ENCODE measurements around the gene RGS19.

RGS19 gene

DNA sequence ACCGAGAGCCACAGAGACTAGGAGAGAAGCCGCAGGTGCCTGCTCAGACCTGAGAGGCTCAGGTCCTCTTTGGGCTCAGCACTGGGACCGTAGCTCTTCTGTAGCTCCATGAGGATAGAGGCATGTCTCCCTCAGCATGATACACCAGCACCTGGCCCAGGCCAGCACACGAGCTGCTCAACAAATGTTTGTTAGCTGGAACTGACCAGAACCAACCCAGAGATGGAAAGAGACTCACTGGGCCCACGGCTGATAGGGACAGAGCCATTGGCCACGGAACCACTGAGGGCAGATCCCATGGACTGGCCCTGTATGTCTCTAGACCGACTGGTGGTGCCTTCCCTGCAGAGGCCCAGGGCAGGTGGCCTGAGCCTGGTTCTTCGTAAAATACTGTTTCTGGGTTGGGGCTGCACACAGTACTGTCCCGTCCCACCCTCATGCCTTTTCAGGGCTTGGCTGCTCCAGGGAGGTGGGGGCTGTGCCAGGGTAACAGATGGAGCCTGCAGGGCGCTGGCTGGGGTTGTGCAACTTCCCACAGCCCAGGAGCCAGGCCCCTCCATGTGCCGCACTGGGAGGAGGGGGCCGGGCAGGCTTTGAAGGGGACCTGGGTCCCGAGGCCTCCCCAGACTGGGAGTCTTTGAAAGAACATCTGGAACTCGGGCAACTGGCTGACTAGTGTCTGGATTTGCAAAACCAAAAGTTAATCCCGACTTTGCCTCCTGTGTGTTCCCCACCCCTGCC lies 38.1 kb downstream of the RGS19 start:
- no peak for DNase-seq (ENCODE audit: low read depth)
- no peak overlapping the region for H3K4me3 ChIP-seq (ENCODE audit: low read depth, low read length)

DNA sequence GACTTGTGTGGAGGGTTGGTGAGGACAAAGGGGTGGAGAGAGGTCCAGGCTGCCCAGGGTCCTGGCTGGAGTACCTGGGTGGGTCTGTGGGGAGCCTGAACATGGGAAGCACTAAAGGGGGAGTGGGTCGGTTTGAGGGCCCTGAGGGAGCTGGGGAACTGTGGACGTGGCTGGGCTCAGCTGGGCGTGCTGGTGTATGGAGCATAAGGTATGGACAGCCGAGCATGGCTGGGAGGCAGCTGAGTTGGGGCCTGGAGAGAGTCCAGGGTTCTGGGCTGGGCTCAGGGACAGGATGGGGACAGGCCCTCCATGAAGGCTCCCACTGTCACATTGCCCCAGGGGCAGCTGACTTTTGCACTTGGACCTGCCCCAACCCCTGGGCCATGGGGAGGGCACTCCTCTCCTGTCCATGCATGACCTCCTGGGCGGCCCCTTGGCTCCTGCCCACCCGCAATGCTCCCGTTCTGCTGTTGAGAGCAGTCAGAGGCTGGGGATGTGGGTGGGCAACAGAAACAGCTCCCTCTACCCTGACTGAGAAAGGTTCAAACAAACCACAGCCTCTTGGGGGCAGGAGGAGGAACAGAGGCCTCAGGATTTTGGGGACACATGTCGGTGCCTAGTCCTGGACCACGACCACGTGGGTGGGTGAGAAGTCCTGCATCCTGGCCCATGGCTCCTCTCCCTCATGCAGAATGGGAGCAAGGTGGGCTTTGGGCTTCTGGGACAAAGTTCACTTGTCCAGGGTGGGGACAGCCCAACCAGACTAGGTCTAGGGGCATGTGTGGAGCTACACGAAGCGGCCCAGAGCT lies 38.9 kb downstream of the RGS19 start:
- H3K4me3 ChIP-seq (ENCODE audit: low read depth, low read length) = no peak overlapping the region
- no peak for DNase-seq (ENCODE audit: low read depth)

DNA sequence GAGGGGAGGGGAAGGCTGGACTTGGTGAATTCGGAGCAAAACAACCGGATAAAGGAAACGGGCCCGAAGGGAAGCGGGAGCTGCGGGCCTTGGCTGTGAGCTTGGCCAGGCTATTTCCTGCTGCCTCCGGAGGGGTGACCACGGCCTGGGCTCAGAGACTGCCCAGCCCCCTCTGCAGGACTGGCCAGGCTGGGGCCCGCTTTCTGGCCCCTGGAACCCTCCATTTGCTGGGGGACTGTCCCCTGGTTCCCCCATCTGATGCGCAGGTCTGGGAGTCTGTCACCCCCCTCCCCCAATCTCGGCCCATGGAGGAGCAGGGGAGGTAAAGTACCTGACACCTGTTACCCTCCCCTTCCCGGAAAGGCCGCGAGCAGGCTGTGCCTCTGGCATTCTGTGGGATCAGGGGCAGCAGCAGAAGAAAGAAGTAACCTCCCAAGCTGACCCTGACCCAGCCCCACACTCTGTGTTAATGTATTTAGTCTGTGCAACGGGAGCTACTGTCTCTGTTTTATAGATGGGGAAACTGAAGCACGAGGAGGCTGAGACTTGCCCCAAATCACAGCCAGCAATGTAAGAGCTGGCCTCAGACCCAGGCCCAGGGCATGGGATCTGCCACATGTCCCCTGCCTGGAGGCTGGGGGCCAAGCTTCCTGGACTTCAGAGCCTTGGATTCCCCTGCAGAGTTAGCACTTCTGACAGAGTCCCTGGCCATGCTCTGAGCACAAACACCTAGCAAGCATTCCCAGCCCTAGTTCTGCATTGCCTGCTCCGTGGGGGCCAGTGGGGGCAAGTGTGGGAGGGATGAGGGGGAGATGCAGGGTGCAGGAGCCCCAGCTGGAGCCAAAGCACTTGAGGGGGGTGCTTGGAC lies 39.8 kb downstream of the RGS19 start:
- H3K4me3 ChIP-seq (ENCODE audit: low read depth, low read length) = peak overlapping the region; percentile 37
- no peak for DNase-seq (ENCODE audit: low read depth)

DNA sequence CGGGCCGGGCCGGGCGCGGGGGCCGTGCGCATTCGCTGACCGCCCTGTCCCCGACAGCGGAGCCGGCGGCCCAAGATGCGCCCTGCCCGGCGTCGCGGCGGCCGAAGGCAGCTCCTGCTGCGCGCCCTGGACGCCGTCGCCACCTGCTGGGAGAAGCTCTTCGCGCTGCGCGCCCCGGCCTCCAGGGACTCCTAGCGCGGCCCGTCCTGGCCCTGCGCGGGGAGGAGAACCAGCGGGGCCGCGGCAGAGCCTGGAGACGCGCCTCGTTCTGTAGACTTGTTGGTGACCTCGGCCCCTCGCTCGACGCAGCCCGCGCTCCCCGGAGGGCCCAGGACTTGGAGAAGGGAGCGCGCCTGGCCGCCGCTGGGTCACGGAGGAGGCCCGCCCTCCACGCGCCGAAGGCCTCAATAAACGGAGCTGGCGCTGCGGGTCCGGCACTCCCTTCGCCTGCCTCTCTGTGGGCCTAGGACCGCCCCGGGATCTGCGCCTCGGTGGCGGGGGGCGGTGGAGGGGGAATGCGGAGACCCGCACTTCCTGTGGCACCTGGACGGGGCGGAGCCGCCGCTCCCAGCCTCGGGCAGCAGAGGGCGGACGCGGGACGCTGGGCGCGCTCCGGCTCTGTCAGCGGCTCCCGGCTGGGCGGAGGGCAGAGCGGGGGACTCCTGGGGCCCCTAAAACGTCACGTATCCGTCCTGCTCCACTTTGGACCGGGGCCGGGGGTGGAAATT lies 40.6 kb downstream of the RGS19 start:
- no peak for DNase-seq (ENCODE audit: low read depth)
- H3K4me3 ChIP-seq (ENCODE audit: low read depth, low read length) = peak overlapping the region; percentile 37

DNA sequence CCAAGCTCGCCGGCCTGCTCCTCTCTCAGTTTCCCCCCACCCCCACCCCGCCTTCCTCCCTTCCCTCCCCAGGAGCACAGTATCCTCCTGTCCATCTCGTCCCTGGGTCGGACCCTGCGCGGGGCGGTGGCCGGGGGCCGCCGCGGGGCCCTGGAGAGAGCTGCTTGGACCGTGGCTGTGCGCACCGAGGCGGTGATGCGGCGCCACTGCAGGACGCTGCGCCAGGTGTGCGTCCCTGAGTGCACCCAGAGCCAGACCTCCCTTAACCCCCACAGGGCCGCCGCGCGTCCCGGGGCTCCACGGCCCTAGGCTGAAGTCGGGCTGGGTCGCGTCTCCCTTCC lies 41.1 kb downstream of the RGS19 start:
- no peak overlapping the region for H3K4me3 ChIP-seq (ENCODE audit: low read depth, low read length)
- DNase-seq (ENCODE audit: low read depth) = no peak

DNA sequence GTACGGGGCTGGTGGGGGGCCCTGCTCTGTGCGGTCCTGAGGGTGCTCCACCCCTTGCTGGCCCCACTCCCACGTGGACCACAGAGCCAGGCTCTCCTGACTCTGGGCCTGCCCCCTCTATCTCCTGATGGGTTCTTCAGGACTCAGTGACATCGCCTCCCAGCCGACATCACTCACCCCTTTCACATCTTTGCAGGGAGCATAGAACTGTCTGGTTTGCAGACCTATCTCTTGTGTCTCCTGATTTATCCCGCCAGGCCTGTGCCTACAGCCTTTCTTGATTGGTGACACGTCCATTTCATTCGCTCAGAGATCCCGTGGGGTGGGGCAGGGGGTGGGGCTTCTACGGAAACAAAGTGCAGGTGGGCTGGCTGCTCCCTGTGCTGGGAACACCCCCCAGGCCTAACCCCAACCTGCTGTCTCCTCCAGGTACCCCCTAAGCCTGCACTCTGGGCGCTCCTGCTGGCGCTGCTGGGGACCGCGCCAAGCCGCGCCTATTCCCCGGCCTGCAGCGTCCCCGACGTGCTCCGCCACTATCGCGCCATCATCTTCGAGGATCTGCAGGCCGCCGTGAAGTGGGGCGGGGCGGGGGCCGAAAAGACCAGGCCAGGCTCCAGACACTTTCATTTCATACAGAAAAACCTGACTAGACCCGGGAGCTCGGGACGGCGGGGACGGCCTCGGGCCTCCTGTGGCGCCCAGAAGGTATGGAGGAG lies 41.7 kb downstream of the RGS19 start:
- DNase-seq (ENCODE audit: low read depth) = no peak

DNA sequence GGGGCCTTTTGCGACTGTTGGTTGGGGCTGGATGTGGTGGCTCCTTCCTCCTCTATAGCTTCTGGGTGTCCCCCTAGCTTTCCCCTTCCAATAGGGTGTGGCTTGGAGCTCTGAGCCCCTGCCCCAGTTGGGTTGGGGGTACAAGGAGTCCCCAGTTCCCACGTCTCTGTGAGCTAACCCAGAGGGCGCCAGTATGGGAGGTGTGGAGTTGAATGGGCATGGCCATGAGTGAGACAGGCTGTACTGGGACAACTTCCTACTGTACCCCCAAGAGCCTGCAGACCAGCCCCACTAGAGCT lies 42.2 kb downstream of the RGS19 start:
- no peak overlapping the region for H3K4me3 ChIP-seq (ENCODE audit: low read depth, low read length)
- DNase-seq (ENCODE audit: low read depth) = no peak

More for the DNA sequence above, 41.7 kb downstream of the RGS19 start:
- no peak overlapping the region for H3K4me3 ChIP-seq (ENCODE audit: low read depth, low read length)

DNA sequence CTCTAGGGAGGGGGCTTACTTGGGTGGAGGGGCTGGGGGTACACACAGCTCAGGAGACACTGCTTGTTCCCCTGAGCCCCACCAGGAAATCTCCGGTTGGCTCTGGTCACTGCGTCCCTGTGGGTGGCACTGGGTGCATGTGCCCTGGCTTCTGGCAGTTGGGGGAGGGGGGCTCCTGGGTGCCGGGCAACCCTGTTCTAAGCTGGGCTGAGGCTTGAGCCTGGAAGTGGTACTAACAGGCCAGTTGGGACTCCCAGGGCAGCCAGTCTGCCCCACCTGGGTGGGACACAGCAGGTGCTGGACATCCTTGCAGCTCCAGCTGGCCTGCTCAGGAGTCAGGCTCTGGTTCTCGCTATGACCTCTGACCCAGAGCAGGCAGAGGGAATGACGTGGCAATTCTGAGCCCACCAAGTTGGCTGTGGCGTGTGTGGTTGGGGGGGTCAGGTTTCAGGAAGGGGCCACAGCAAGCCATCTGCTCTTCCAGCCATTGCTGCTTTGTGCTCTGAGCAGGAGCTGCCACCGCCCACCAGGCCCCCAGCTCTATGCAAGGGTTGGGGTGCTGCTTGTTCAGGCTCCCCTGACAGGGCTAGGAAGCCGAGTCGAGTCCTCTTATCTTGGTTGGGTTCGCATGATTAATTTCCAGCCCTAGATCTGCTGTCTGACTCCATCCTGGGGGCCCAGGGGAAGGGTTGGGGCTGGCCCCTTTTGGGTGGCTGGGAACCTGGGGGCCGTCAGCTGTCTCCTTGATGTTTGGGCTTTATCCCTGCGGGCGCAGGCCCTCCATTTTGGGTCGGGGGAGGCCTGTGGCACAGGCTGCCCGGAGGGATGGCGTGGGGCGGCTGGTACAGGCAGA lies 42.7 kb downstream of the RGS19 start:
- DNase-seq (ENCODE audit: low read depth) = no peak

DNA sequence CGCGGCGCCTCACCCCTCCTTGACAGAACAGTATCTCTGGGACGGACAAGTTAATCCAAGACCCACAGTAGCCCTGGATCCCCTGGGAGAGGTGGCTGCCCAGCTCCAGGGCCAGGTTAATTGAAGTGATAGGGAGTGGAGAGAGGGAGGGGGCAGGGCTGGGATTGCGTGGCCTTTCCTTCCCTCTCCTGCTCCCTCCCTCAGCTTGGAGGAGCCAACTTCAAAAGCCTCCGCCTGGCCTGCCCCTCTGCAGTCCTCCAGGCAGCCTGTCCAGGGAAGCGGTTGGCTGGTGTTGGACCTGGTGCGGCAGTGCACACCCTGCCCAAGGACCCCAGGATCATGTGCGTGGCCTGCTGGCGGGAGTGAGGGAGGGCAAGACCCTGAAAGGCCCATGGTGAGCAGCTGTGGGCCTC lies 43.4 kb downstream of the RGS19 start, which contains the start of gene C20orf204:
TSS of gene C20orf204 (plus strand) at position 250 of the 413 bp plus-strand sequence. CDS start at position 392, 142 bp downstream.
- DNase-seq (ENCODE audit: low read depth) = no peak
- no peak within 1 kb of the TSS for H3K4me3 ChIP-seq (ENCODE audit: low read depth, low read length)

More for the DNA sequence above, 42.7 kb downstream of the RGS19 start:
- no peak overlapping the region for H3K4me3 ChIP-seq (ENCODE audit: low read depth, low read length)

DNA sequence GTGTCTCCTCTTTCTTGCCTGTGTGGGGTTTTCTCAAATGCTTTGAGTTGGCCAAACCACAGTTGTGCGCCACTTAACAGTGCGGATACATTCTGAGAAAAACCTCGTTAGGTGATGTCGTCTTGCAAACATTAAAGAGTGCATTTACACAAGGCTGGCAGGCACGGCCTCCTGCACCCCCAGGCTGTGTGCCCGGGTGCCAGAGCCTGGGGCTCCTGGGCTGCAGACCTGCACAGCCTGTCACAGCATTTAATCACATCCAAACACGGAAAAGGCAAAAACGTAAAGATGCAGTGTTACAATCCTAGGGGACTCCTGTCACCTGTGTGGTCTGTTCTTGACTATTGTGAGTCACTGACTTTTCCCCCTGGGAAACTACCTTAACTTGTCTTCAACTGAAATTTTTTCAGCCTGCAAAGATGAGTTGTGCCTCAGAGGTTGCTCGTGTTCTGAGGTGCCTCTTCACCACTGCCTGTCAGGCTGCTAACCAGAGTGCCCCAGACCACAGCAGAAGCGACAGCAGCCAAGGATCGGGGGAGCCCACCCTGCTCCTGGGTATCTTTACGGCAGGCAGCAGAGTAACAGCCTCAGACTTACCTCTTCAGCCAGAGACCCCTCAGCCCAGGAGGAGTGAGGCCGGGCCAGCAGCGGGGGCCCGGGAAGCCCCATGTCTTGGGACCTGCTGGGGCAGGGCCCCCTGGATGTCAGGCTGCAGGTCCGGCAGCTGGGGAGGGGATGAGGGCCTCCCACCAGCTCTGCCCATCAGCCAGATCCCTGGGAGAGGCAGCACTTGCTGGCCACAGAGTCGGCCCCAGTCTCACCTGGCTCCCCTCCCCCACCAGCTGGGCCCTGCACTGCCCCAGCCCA lies 44.0 kb downstream of the RGS19 start:
- no peak overlapping the region for H3K4me3 ChIP-seq (ENCODE audit: low read depth, low read length)

DNA sequence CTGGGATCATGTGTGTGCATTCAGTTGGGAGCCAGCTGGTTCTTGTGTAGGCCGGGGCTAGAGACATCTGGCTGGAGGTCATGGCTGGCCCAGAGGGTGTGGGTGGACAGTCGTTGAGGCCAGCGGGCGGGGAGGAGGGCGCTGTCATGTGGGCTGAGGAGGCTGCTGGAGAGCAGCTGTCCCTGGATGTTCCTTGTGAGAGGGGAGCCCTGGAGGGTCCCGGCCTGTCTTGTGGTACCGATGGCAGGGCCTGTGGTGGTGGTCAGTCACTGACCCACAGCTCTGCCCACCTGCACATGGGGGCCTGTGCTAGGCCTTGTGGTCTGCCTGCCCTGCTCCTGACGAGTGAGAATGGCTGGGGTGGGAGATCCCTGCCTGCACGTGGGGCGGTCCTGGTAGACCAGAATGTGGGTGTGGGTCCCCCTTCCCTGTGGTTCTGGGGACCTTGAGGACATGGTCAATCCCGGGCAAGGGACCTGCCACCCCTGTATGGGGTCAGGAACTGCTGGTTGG lies 45.3 kb downstream of the RGS19 start:
- no peak overlapping the region for H3K4me3 ChIP-seq (ENCODE audit: low read depth, low read length)
- DNase-seq (ENCODE audit: low read depth) = no peak

More for the DNA sequence above, 44.0 kb downstream of the RGS19 start:
- DNase-seq (ENCODE audit: low read depth) = no peak

DNA sequence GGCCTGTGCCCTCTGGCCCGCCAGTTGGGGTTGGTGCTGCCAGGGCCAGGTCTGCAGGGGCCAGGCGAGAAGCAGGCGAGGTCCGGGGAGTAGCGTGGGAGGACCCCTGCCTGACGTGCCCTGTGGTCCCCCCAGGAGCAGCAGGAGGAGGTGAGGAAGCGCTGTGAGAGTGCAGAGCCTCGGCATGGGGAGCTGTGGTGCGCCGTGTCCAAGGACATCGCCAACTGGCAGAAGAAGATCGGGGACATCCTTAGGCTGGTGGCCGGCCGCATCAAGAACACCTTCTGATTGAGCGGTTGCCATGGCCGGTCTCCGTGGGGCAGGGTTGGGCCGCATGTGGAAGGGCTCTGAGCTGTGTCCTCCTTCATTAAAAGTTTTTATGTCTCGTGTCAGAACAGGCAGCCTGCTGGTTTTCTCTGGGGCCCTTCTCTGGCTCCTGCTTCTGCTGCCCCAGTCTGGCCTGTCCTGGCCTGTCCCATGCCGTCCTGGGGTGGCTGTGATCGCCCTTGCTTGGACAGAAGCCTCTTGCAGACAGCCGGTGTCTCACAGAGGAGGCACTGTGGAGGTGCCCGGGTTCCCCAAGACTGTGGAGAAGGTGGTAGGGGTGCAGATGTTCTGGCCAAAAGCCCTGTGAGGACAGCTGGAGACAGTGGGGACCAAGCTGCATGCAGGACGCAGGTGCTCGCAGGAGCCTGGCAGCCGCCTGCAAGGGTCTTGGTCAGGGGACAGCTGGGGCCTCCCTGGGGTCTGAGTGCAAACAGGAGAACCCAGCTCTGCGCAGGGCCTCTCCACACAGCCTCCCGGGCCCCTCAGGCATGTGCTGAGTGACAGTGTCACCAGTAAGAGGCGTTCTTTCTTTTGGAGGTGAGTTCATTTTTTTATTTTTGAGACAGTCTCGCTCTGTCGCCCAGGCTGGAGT lies 46.4 kb downstream of the RGS19 start:
- H3K4me3 ChIP-seq (ENCODE audit: low read depth, low read length) = no peak overlapping the region
- no peak for DNase-seq (ENCODE audit: low read depth)

DNA sequence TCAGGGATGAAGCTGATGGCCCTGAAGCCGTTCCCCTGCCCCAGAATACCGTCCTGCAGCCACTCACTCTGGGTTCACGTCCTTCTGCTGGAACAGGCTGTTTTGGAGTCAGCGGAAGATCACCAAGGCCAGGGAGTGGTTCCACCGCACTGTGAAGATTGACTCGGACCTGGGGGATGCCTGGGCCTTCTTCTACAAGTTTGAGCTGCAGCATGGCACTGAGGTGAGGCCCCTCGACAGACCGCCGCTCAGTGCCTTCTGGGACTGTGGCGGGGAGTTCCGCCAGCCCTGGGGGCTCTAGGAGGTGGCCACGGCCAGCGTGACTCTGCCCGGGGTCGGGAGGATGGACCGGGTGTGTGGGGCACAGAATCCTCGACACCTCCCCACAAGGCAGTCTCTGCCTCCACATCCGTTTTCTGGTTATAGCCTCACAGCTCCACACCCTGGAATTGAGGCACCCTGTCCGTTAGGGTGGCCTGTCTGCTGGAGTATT lies 47.5 kb downstream of the RGS19 start:
- no peak for DNase-seq (ENCODE audit: low read depth)
- H3K4me3 ChIP-seq (ENCODE audit: low read depth, low read length) = no peak overlapping the region

DNA sequence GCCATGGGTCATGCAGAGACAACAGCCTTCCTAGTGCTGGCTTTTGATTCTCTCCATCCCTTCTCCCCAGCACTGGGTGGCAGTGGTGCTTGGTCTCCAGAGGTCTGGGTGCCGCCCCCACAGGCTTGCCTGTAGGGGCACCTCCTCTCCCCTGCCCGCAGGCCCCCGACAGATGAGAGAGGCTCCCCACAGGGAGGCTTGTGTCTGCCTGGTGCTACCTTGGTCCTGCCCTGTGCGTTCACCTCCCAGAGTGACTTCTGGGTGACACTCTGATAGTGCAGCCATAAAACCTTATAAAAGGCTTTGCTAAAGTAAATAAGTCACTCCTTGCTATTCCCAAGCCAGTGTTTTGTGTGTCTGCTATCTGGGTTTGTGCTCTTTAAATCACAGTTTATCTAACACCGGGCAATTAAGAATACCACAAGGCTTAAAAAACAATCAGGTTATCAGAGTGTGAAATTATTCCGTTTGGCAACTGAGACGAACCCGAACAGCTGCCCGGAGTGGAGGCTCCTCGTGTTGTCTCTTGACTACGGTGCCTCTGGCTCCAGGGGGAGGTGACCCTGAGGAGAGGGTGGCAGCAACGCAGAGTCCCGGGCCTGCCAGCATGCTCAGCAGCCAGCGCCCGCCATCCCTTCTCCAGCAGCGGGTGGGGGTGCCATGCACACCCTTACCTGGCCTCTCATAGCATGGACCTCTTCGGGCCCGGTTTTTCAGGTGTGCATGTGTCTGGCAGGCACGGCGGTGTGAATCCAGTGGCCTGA lies 48.8 kb downstream of the RGS19 start:
- DNase-seq (ENCODE audit: low read depth) = no peak
- H3K4me3 ChIP-seq (ENCODE audit: low read depth, low read length) = no peak overlapping the region

Measured in skeletal muscle cell (primary cell).